GM10847 (cell line): ENCODE data around the gene PDE3A.

Experiments used
- POLR2A ChIP-seq: IDR thresholded peaks from 2 replicates; pipeline ENCODE4 v1.6.1; 2011; ENCODE audit not compliant: insufficient read length; ENCODE audit errors: extremely low read depth

PDE3A gene

DNA sequence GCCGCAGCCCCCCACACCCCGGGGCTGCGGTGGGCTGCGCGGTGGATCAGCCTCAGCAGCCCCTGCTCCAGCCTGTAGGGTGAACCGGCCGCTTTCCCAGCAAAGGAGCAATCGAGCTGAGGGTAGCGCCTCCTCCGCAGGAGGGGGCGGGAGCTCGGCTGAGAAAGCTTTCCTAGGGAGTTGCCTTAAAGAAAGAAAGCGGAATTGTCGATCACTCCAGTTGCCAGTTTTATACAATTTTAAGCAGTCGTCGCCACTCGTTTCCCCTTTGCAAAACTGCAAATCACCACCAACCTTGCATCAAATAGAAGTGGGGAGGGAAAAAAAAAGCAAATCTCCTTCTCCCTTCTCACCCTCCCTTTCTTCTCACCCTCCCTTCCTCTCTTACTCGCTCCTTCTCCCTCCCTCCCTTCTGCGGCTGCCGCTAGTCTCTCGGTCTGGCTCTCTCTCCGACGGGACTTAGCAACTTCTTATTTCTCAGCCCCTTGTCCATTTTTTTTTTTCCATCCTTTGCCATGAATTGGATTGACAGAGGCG is at the start of gene PDE3A:
TSS of gene PDE3A (plus strand) at position 424 of the 537 bp plus-strand sequence. CDS start 748 bp downstream, outside the sequence.
- no peak for TF ChIP-seq POLR2A

GRCh38 chr12:20319366-20319765 is 49.0 kb upstream of the PDE3A start:
- TF ChIP-seq POLR2A, result no peak

- TF ChIP-seq POLR2A, result no peak
These were observed 47.8 kb upstream of the PDE3A start for GRCh38 chr12:20320552-20320951.

DNA sequence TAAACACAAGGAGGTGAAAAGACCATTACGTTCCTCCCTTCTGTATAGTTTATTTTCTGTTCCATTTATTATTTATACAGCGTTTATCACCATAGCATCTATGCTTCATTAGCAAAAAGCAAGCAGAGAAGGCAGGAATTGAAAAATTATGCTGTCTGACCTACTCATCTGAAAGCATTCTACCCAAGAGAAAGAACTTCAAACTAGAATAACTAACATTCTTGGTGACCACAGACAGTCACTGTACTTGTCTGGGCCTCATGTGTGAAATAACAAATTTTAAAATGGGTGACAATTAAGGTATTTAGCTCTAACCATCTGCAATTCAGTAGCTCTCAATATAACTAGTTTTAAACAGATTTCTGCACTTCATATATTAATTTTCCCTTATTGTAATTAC is 29.3 kb upstream of the PDE3A start:
- no peak for TF ChIP-seq POLR2A

- TF ChIP-seq POLR2A, result no peak
These were observed 26.2 kb upstream of the PDE3A start for GRCh38 chr12:20342111-20342510.

GRCh38 chr12:20345866-20346265 is 22.5 kb upstream of the PDE3A start:
- TF ChIP-seq POLR2A, result no peak

DNA sequence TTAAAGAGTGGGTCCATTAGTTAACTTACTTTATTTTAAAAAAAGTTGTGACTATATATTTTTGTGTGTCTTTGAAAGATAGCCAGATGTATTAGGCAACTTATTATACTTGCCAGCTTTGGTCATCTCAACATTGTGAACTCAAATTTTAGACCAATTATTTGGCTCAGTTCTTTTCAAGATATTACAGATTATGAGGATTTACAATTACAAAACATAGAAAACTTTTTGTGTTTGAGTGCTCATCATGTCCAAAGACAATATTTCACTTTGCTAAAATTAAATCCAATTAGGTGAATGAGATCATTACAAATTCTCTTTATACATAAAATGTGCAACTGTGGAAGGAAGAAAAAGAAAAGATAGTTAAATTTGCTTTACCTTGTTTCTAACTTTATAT is 18.3 kb upstream of the PDE3A start:
- no peak for TF ChIP-seq POLR2A

DNA sequence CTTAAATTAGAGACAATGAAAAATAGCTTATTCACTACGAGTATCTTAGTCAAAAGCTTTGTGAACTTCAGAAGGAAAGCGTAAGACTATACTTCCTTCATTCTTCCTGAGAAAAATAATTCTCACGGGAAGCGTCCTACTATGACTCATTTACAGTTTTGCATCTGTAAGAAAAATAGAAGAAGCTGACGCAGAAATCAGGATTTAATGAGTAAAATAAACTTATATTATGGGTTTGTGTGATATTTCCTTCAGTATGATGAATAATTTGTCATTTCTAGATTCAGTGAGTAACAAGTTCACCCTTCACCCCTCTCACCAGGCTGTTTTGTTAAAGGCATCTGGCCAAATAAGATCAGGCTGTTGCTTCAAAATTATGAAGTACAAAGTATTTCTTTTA is 17.8 kb upstream of the PDE3A start:
- TF ChIP-seq POLR2A, result no peak

DNA sequence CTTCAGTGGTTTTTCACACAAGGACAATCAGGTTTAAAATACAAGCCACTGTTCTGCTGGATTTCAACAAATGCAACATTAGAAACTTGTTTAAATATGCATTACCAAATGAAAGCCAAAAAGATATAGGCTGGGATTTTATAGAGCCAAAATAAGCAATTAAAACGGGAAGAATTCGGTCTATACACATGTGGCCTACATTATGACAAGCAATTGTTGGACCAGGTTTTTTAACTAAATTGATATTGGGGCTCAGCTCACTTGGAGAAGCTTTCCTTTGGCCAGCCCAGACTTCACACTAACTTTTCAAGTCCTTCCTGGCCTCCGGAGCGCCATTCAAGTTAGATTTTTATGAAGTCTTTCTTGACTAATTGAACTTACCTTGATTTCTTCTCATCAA is 16.9 kb upstream of the PDE3A start:
- TF ChIP-seq POLR2A, result no peak

DNA sequence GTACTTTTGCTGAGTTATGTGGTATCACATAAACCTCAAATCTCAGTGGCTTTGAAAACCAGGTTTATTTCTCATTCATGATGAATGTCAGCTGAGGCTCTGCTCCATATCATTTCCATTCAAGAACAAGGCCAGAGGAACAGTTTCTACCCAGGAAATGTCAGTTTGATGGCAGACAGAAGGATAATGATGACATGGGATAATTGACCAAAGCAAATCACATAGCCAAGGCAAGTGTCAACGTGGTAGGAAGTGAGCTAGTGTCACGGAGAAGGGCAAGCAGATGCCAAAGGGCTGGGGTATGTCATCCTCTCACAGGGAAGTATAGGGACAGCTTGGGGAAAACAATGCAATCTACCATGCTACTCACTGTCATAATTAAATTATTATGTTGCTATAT is 12.3 kb upstream of the PDE3A start:
- TF ChIP-seq POLR2A, result no peak

GRCh38 chr12:20360407-20360806 is 7.9 kb upstream of the PDE3A start:
- no peak for TF ChIP-seq POLR2A

- no peak for TF ChIP-seq POLR2A
These were observed 6.9 kb upstream of the PDE3A start for GRCh38 chr12:20361416-20361815.

DNA sequence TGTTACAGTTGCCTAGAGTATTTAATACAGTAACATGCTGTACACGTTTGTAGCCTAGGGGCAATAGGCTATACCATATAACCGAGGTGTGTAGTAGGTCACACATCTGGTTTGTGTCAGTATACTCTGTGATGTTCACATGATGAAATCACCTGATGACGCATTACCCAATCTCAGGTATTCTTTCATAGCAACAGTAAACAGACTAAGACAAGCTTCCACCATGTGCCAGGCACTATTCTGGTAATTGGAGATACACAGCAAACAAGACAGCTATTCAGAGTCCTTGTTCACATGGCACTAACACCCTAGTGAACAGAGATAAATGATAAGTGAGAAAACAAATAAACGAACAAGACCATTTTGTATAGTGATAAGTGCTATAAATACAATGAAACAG is 3.8 kb upstream of the PDE3A start:
- TF ChIP-seq POLR2A, result no peak

GRCh38 chr12:20366776-20367409 is 1.4 kb upstream of the PDE3A start:
- TF ChIP-seq POLR2A, result no peak

DNA sequence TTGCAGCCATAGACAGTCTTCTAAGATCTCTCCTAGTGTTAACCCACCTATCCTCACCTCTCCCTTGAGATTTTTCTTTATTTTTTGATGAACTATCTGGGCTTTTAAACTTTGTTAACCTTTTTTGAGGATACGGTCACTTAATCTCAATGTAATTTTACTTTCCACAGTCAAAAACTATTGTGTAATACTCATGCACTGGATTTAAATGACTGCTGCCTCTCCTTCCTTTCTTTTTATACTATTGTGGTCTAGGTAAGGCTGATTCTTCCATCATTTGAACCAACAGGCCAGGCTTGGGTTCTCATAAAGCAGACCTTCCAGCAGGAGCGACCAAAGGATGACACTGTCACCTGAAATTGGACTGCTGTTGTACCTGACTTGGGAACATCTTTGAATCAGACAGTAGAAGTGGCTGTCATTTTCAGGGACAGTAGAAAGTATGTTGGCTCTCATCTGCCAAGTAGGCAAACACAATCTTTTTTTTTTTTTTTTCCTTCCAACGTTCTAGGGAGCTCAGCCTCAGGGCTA is 689 bp upstream of the PDE3A start:
- no peak for TF ChIP-seq POLR2A

DNA sequence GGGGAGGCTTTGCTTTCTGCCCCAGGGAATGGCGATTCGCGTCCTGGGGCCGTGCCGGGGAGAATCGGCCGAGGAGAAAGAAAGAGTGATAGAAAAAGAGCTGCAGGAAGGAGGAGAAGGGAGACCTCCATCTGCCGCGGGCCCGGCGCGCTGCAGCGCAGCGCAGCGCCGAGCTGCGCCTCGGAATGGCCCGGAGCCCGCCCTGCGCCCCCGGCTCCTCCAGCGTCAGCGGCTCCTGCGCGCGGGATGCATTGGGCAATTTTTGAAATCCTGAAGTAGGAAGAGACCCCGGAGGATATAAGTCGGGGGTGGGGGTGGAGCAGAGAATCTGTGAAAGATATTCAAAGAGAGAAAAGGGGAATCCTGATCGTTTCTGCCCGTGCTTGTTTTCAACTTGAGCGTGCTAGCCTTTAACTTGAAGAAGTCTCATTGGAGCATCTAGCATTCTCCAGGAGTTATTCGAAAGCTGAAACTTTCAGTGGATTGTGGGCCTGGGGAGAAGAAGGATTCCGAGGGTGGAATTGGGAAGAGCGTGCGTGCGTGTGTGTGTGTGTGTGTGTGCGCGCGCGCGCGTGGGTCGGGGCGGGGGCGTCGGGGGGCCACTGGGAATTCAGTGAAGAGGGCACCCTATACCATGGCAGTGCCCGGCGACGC is 441 bp downstream of the PDE3A start:
- TF ChIP-seq POLR2A, result no peak

GRCh38 chr12:20369305-20370013 is 1.1 kb downstream of the PDE3A start:
- no peak for TF ChIP-seq POLR2A

GRCh38 chr12:20370014-20370386 is 1.7 kb downstream of the PDE3A start:
- no peak for TF ChIP-seq POLR2A
